Neural cell (in vitro differentiated cells): ENCODE measurements around the gene TRUB2.

ENCODE experiments used
- CTCF ChIP-seq: fragments of 450-650 bp; IDR thresholded peaks from 2 replicates; pipeline ENCODE4 v1.5.1; 2014; ENCODE audit warnings: antibody characterized with exemption, mild to moderate bottlenecking, moderate library complexity; ENCODE audit not compliant: poor library complexity, severe bottlenecking
- EZH2 ChIP-seq: fragments of 200-600, 300-800 bp; shearing (Covaris generic), sonication (generic); IDR thresholded peaks from 2 replicates; pipeline ENCODE4 v1.6.1; 2014; ENCODE audit warnings: antibody characterized with exemption, low read length, borderline replicate concordance, mild to moderate bottlenecking; ENCODE audit not compliant: insufficient read depth, poor library complexity, severe bottlenecking
- POLR2AphosphoS5 ChIP-seq: IDR thresholded peaks from 2 replicates; pipeline ENCODE4 v1.6.1; 2012
- RAD21 ChIP-seq: fragments of 450-650 bp; conservative IDR thresholded peaks from 2 replicates; pipeline ENCODE4 v1.6.1; 2014; ENCODE audit warnings: antibody characterized with exemption, mild to moderate bottlenecking, moderate library complexity
- SMC3 ChIP-seq: fragments of 450-650 bp; conservative IDR thresholded peaks from 2 replicates; pipeline ENCODE4 v1.6.1; 2014; ENCODE audit warnings: antibody characterized with exemption, mild to moderate bottlenecking, moderate library complexity; ENCODE audit not compliant: poor library complexity
- TAF1 ChIP-seq: IDR thresholded peaks from 2 replicates; pipeline ENCODE4 v1.6.1; 2012; ENCODE audit warnings: low read depth

GRCh38 chr9:128275198-128276007 lies 46.8 kb downstream of the TRUB2 start, which contains the start of gene GOLGA2:
- TF ChIP-seq CTCF (no peak), POLR2AphosphoS5 (peak; percentile 40), RAD21 (peak; percentile 3), EZH2 (no peak), SMC3 (no peak), TAF1 (no peak)
